ENCODE measurements around the gene ZNF778.
A peak's percentile ranks its signal among the peaks of the same experiment; 100 is the strongest.
"Not testable (repeated sequence)": the region's sequence is repeated elsewhere in the genome, so short reads cannot be mapped to it uniquely, and the experiment has no call there.

The ZNF778 gene

DNA sequence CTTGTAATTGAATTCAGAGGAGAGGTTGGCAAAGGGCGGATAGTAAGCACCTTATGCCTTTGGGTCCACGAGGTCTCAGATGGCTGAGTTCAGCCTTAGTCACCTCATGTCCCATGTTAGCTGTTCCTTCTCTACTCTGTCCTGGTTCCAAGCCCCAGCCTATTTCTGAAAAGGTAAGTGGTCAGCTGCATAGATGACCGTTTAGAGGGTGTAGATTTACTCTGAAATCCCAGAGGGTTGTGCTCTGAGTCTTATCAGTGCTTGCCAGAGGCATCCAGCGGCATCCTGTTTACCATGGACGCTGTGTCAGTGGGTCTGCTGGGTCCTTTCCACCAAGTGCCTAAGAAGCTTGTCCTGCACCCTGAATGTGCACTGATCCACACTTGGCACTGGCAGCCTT, 1.9 kb downstream of the ZNF778 start:
- DNase-seq, result no peak

DNA sequence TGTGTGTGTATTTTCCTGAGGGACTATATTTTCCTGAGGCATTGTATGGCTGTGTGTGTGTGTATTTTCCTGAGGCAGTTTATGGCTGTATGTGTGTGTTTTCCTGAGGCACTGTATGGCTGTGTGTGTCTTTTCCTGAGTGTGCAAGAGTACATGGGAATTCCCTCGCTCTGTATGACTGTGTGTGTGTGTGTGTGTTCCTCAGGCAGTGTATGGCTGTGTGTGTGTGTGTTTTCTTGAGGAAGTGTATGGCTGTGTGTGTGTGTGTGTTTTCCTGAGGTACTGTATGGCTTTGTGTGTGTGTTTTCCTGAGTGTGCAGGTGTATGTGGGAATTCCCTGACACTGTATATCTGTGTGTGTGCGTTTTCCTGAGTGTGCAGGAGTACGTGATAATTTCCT, 4.1 kb downstream of the ZNF778 start:
- no peak for DNase-seq

DNA sequence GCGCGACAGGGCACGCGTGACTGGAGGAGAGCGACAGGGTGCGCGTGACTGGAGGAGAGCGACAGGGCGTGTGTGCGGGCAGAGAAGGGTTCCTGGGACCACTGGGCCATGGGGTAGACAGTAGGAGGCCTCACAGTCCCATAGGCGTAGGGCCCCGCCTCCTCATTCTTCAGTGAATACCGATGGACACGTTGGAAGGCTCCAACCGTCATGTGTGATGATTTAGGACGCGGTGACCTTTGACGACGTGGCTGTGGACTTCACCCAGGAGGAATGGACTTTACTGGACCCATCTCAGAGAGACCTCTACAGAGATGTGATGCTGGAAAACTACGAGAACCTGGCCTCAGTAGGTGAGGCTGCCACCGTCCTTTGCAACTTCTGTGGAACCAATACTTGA, 5.4 kb downstream of the ZNF778 start:
- DNase-seq, result no peak

DNA sequence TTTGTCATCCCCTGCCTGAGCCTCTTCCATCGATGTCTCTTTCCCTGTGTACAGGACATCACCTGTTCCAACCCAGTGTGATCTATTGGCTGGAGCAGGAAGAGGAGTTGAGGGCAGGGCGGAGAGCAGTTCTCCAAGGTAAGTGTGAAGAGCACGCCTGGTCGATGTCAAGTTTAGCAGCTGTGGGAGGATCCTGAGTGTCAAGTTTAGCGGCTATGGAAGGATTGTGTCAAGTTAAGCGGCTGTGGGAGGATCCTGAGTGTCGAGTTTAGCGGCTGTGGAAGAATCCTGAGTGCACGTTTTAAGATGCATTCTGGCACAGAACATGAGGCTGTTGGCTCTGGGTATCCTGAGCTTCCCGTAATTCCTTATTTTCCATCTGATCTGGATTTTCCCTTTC, 7.2 kb downstream of the ZNF778 start:
- DNase-seq, result no peak

DNA sequence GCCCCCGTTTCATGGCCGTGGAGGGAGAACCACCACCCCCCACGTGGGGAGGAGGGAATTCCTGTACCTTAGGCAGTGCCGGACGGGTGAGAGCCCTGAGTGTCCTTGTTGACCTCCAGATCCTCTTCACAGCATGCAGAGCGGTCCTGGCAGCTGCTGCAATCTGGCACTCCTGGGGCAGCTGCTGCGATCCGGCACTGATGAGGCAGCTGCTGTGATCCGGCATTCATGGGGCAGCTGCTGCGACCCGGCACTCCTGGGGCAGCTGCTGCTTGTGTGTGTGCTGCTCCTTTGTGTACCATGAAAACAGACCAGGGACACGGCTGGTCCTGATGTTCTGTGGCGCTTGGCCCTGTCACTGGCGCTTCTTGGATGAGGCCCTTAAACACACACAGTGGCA, 12.8 kb downstream of the ZNF778 start:
- DNase-seq, result no peak

DNA sequence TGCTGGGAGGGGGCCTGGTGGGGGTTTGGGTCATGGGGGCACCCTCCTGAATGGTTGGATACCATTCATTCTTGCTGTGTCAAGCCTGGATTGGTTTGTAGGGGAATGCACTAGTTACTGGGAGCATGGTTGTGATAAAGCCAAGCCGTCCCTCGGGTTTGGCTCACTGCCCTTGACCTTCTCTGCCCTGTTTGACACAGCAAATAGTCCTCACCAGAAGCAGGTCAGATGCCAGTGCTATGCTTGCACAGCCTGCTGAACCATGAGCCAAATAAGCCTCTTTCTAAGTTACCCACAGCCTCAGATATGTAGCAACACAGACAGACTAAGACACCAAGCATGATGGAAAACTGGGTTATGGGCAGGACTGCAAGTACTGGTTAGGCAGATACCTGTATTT, 14.6 kb downstream of the ZNF778 start:
- DNase-seq, result no peak

DNA sequence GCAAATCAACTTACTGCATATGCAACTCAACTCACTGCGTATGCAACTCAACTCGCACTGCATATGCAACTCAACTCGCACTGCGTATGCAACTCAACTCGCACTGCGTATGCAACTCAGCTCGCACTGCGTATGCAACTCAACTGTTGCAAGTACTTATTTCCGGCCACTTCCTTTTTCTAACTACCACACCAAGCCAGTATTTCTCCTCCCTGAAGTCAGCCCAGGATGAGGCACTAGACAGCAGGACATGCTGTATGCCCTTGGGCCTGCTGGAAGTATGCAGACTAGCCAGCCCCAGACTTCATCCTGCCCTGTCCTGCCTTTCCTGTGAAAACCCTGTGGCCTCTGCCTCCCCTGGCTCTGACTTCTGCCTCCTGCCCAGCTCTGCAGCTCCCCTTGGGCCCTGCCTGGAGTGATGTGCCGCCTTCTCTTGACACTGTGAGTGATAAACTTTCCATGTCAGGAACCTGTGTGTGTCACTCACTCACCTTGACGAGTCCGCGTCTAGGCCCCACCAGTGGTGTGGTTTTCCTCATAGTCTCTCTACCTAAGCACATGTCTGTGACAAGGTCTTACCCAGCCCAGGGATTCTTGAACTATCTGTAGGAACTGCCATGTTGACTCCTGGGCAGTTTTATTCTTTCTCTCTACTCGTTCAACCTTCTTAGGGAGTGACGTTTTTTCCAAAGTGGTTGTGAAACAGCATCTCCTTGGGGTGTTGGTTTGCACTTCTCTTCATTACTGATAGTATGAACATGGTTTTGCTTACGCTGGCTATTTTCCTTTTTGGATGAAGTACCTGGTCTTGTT, 16.4 kb downstream of the ZNF778 start:
- DNase-seq, result no peak

- DNase-seq, result no peak
These were observed 20.2 kb downstream of the ZNF778 start for GRCh38 chr16:89237733-89238132.

DNA sequence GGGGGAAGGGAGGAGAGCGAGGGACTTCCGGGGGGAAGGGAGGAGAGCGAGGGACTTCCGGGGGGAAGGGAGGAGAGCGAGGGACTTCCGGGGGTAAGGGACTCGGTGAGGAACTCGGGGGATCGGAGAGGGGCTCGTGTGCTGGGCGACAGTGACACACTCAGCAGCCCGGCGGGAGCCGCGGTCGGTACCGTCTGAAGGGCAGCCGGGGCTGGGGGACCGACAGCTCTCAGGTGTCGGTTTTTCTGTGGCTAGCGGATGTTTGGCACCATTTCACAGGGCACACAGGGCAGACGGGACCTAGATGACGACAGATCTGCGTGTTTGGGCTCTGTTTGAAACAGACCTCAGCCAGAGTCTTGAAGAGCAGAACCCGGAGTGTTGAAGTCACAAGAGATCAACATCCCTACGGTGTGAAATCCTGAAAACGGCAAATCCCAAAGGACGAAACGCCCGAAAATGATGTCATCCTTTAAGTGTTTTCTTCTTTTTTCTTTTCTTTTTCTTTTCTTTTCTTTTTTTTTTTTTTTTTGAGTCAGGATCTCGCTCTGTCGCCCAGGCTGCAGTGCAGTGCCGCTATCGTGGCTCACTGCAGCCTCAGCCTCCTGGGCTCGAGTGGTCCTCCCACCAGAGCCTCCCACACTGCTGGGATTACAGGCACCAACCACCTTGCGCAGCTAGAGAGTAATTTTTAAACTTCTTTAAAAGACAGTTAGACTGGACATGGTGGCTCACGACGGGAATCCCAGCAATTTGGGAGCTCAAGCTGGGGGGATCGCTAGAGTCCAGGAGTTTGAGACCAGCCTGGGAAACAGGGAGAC, 23.9 kb downstream of the ZNF778 start:
- DNase-seq, result peak; percentile 12

DNA sequence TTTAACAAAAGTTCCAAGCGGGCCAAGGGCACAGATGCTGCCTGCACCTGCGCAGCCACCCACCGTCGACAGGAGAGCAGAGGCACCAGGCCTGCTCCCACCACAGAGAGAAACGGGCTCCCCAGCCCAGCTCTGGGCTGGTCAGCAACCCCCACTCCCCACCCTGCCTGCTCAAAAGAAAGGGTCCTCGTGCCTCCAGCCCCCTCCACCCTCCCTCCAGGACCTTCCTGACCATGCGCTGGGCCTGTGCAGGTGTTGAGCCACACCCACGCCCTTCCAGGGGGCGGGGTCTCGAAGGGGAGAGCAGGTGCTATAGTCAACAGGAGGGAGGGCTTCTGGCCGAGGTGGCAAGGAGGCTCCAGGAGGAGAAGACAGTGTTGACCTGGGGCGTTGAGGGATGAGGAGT, 25.3 kb downstream of the ZNF778 start:
- no peak for DNase-seq

DNA sequence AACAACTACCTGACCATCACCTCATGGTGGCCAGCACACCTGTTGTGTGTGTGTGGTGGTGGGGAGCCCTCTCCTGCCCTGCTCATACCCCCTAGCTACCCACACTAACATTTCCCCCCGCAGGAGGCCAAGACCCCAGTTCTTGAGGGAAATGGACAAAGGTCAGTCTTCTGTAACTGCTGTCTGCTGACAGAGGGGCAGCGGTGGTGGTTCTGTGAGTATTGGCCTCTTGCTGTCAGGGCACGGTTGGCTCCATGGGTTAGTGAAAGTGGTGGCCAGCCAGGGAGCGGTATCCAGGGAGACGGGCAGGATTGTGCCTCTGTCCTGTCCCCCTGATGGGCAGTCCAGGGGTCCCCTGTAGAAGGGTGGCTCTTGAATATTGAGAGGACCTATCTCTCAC, 26.2 kb downstream of the ZNF778 start:
- DNase-seq, result no peak

GRCh38 chr16:89244264-89244663, 26.8 kb downstream of the ZNF778 start:
- not testable (repeated sequence) for DNase-seq

GRCh38 chr16:89244754-89245153, 27.3 kb downstream of the ZNF778 start:
- no peak for DNase-seq

GRCh38 chr16:89246383-89246902, 28.9 kb downstream of the ZNF778 start:
- no peak for DNase-seq

- DNase-seq, result peak; percentile 19
These were observed 29.6 kb downstream of the ZNF778 start for GRCh38 chr16:89246903-89247733.

DNA sequence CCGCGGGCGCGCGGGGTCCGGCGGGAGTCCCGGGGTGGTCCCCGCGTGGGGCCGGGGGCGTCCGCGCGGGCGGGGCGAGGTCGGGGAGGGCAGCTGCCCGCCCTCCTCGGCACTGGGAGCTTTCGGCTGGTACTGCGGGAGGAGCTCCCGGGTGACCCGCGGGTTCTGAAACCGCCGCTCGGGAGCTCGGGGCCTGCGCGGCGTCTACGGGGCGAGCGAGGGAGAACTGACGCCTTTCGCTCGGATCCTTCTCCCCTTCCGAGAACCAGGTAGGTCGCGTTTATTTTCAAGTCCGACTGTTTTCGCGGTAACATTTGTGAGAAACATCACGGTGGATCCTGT, 30.2 kb downstream of the ZNF778 start:
- not testable (repeated sequence) for DNase-seq

GRCh38 chr16:89248196-89248982, 30.9 kb downstream of the ZNF778 start:
- no peak for DNase-seq

DNA sequence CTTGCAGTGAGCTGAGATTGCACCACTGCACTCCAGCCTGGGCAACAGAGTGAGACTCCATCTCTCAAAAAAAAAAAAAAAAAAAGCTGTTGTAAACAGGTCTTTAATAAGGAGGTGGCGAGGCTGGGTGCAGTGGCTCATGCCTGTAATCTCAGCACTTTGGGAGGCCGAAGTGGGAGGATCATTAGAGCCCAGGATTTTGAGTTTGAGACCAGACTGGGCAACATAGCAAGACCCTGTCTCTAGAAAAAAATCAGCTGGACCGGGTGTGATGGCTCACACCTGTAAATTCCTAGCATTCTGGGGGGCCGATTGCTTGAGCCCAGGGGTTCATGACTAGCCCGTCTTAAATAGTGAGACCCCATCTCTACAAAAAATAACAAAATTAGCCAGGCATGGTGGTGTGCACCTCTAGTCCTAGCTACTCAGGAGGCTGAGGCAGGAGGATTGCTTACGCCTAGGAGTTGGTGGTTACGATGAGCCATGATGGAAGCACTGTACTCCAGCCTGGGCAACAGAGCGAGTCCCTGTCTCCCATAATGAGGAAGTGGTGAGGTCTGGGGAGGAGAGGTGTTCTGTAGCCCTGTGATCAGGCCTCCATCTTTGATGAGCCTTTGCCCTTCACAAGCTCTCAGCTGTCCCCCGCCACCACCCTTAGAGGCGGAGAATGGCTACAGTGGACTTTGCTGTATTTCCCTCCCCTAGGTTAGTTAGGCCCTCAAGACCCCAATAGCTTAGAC, 36.2 kb downstream of the ZNF778 start:
- DNase-seq, result no peak

DNA sequence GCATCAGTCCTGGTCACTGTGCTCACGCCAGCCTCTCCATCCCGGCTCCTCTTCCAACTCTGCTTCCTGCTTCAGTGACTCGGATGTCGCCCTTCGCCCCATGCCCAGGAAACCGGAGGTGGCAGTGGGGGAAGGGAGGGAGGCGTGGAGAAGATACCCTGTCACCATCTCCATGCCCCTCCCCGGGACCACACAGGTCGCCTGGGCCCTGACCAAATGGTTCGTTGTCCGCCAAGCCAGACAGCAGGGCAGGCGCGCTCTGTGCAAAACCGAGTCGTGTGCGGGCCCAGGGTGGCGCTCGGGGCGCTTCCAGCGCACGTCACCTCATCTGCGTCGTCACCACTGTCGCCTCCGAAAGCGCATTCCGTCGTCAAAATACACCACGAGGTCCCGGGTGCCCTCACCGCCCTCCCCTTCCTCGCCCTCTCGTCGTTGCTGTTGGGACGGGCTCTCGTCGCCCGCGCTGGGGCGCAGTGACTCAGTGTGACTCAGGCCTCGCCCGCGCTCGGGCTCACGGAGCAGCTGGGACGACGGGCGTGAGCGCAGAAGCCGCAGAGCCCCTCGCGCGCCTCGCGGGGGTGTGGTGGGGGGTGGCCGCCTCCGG, 39.2 kb downstream of the ZNF778 start:
- DNase-seq, result no peak

- DNase-seq, result no peak
These were observed 39.8 kb downstream of the ZNF778 start for GRCh38 chr16:89257281-89257731.

Data from NCI-H1694 (cell line).